Left cardiac atrium (tissue), 4 donors: Measurements from ENCODE around the gene DHRS12. TPM values are rescaled to one million over a fixed set of nuclear protein-coding genes. Genes with fewer than 3 reads are reported as not detected.

Experiments
- ATAC-seq, 2 donors: fragments of 200-7000 bp; cut with Tn5 transposase; one replicate each; pipeline ENCODE4 v1.9.1; 2020; ENCODE audit warnings: mild to moderate bottlenecking in 2 of 2, moderate library complexity in 2 of 2
- DNase-seq: peaks from one replicate; pipeline ENCODE4 v3.0.0-alpha.2; 2020
- intact Hi-C, 2 donors: fragments of 100-400 bp; cut with DNase I; formaldehyde crosslinking; loops; one replicate each; pipeline versions ENCODE4 v1.14.1 to v1.15.1; 2022 to 2023
- total RNA-seq, 2 donors: library from RNA; stranded (reverse); fragmentation: NEBNext Ultra II Directional; extraction: Animal tissue kit (Norgen Biotek cat#: 25700); gene quantifications; one replicate each; pipeline ENCODE4 v1.2.1, GENCODE V29; 2021
- donor health status: DM: no; HTN: yes; CAD: no.
- donor health status: DM: no; HTN: yes; CAD: no; lungs with severe emphysema.
- donor health status: DM: yes; HTN: yes; CAD: no.
- donor health status: Dilated cardiomyopathy.

Gene DHRS12
- total RNA-seq, 2 donors from 2014 or later: 9.1 to 13.3 TPM

GRCh38 chr13:51795419-51795818, 8.5 kb downstream of the DHRS12 start:
- intact Hi-C loops: loop anchor here in 1 of 2 donors (5.0 to 10.0 kb wide), 2 partner anchors 208 to 671 kb away; no protein-coding TSS in a partner anchor
- ATAC-seq (no peak), DNase-seq (no peak)

- intact Hi-C loops: loop anchor here in 1 of 2 donors (5.0 to 10.0 kb wide), 4 partner anchors 208 to 670 kb away; no protein-coding TSS in a partner anchor
- ATAC-seq: no peak
These were observed 9.0 kb downstream of the DHRS12 start for GRCh38 chr13:51794964-51795363.

GRCh38 chr13:51793570-51794271, 10.2 kb downstream of the DHRS12 start:
- DNase-seq (no peak), ATAC-seq (peak; percentile 40 to 86)
- intact Hi-C loops: loop anchor here in 1 of 2 donors (5.0 to 10.0 kb wide), 3 partner anchors 356 to 669 kb away; no protein-coding TSS in a partner anchor

More at GRCh38 chr13:51794964-51795363, 9.0 kb downstream of the DHRS12 start:
- no peak for DNase-seq

- ATAC-seq (peak; percentile 12 to 21), DNase-seq (no peak)
- intact Hi-C loops: no loop called here
These were observed 17.3 kb downstream of the DHRS12 start for GRCh38 chr13:51786425-51787265.

- DNase-seq: peak; percentile 75
- peak; percentile 77 to 81 for ATAC-seq
- intact Hi-C loops: no loop called here
These were observed 18.1 kb downstream of the DHRS12 start for GRCh38 chr13:51785712-51786424.

GRCh38 chr13:51784097-51784496, 19.9 kb downstream of the DHRS12 start:
- intact Hi-C loops: no loop called here
- no peak for ATAC-seq
- DNase-seq: no peak

GRCh38 chr13:51783428-51784094, 20.4 kb downstream of the DHRS12 start:
- intact Hi-C loops: no loop called here
- ATAC-seq: no peak
- DNase-seq: no peak

- DNase-seq: no peak
- ATAC-seq: peak in 1 of 2 donors; percentile 13
- intact Hi-C loops: no loop called here
These were observed 21.8 kb downstream of the DHRS12 start for GRCh38 chr13:51782026-51782710.

- DNase-seq: no peak
- intact Hi-C loops: no loop called here
- ATAC-seq: peak in 1 of 2 donors; percentile 40
These were observed 22.5 kb downstream of the DHRS12 start for GRCh38 chr13:51781246-51782022.

GRCh38 chr13:51780099-51780498, 23.9 kb downstream of the DHRS12 start:
- ATAC-seq (no peak), DNase-seq (no peak)
- intact Hi-C loops: no loop called here

- ATAC-seq (no peak), DNase-seq (no peak)
- intact Hi-C loops: no loop called here
These were observed 25.6 kb downstream of the DHRS12 start for GRCh38 chr13:51778392-51778791.

GRCh38 chr13:51777921-51778320, 26.0 kb downstream of the DHRS12 start:
- no peak for DNase-seq
- intact Hi-C loops: no loop called here
- ATAC-seq: no peak

GRCh38 chr13:51776179-51776578, 27.8 kb downstream of the DHRS12 start:
- ATAC-seq (no peak), DNase-seq (no peak)
- intact Hi-C loops: no loop called here

- DNase-seq (no peak), ATAC-seq (no peak)
- intact Hi-C loops: no loop called here
These were observed 30.4 kb downstream of the DHRS12 start for GRCh38 chr13:51773515-51773914.

GRCh38 chr13:51772781-51773180, 31.2 kb downstream of the DHRS12 start:
- intact Hi-C loops: no loop called here
- DNase-seq: no peak
- no peak for ATAC-seq

GRCh38 chr13:51772105-51772455, 31.9 kb downstream of the DHRS12 start:
- ATAC-seq (no peak), DNase-seq (no peak)
- intact Hi-C loops: no loop called here

- DNase-seq: no peak
- intact Hi-C loops: no loop called here
- ATAC-seq: peak; percentile 51 to 55
These were observed 32.4 kb downstream of the DHRS12 start for GRCh38 chr13:51771418-51772104.
